GM23248 (cell line): ENCODE results near the gene ETV1.

Source experiments
- EZH2 ChIP-seq: fragments of 200-600 bp; sonication (generic); IDR thresholded peaks from 2 replicates; pipeline ENCODE4 v1.6.1; 2018; ENCODE audit warnings: antibody characterized with exemption, mild to moderate bottlenecking; ENCODE audit not compliant: insufficient read depth, poor library complexity, severe bottlenecking
- EZH2phosphoT487 ChIP-seq: fragments of 200-600 bp; sonication (generic); IDR thresholded peaks from 2 replicates; pipeline ENCODE4 v1.6.1; 2018; ENCODE audit warnings: antibody characterized with exemption, moderate library complexity, mild to moderate bottlenecking, low read depth; ENCODE audit not compliant: insufficient read depth

- TF ChIP-seq EZH2phosphoT487 (no peak), EZH2 (no peak)
These were observed 118.5 kb downstream of the ETV1 start for GRCh38 chr7:13871008-13871407.
